Endothelial cell of umbilical vein (primary cell): ENCODE results near the gene XYLT1. TPM values are rescaled to one million over a fixed set of nuclear protein-coding genes. Genes with fewer than 3 reads are reported as not detected.

Experiments used
- BruUV-seq: library from RNA; stranded (reverse); fragments of 400-500 nt; replicated peaks from 2 replicates; lab custom pipeline; 2021; lab: Mats Ljungman, UMichigan
- CTCF ChIA-PET: fragments of 300-600, 350-600 bp; sonication (Branson Sonifier 250); formaldehyde crosslinking; loops from one replicate; lab custom pipeline; 2021; ENCODE audit warnings: antibody characterized with exemption, inconsistent platforms; lab: Charles Lee
- POLR2A ChIA-PET: fragments of 300-600, 350-600 bp; sonication (Branson Sonifier 250); formaldehyde crosslinking; loops from one replicate; lab custom pipeline; 2021; ENCODE audit warnings: antibody characterized with exemption, inconsistent platforms; lab: Charles Lee
- DNase-seq: peaks from one replicate; pipeline ENCODE4 v3.0.0-alpha.2; 2011; ENCODE audit warnings: low read depth, low spot score
- FAIRE-seq: peaks from 2 replicates; lab custom pipeline; 2011; peaks lifted over from hg19 to GRCh38; lab: Jason Lieb, UNC
- H2AFZ ChIP-seq: 2 replicates; pipeline ENCODE4 v1.6.0; 2012; ENCODE audit warnings: low read depth, low read length, control low read depth, inconsistent platforms
- H3K27ac ChIP-seq: 2 replicates; pipeline ENCODE4 v1.5.1; 2011; ENCODE audit warnings: low read depth, mild to moderate bottlenecking, control low read depth, low read length, moderate library complexity; ENCODE audit not compliant: insufficient read depth
- H3K27me3 ChIP-seq, 2 experiments: 2 replicates each; pipeline versions ENCODE4 v1.6.0 to v1.6.1; 2011; ENCODE audit warnings: low read length in 2 of 2, mixed read lengths in 1 of 2; ENCODE audit not compliant: control insufficient read depth in 2 of 2, insufficient read depth in 2 of 2
- H3K36me3 ChIP-seq, 2 experiments: 2 replicates in 1 of 2; 3 replicates in 1 of 2; pipeline ENCODE4 v1.5.1; 2011; ENCODE audit warnings: low read length in 2 of 2, mild to moderate bottlenecking in 1 of 2, moderate library complexity in 1 of 2; ENCODE audit not compliant: control insufficient read depth in 2 of 2, insufficient read depth in 2 of 2; ENCODE audit errors: extremely low read depth in 1 of 2
- H3K4me1 ChIP-seq: 3 replicates; pipeline ENCODE4 v1.5.1; 2011; ENCODE audit warnings: mild to moderate bottlenecking, low read length; ENCODE audit not compliant: control insufficient read depth, insufficient read depth; ENCODE audit errors: extremely low read depth
- H3K4me2 ChIP-seq: 2 replicates; pipeline ENCODE4 v1.6.1; 2011; ENCODE audit warnings: low read length, control low read depth, mixed read lengths; ENCODE audit not compliant: insufficient read depth
- H3K4me3 ChIP-seq, 3 experiments: fragments of 200-600 bp in 1 of 3; sonication (generic), shearing (Covaris generic) in 1 of 3; replicated peaks in 1 of 3; 2 replicates each; pipeline ENCODE4 v1.5.1; 2011 to 2016; ENCODE audit warnings: control low read depth in 3 of 3, low read length in 3 of 3, mild to moderate bottlenecking in 2 of 3, inconsistent platforms in 1 of 3, low read depth in 1 of 3, moderate library complexity in 1 of 3; ENCODE audit not compliant: insufficient read depth in 1 of 3
- H3K79me2 ChIP-seq: 2 replicates; pipeline ENCODE4 v1.6.0; 2012; ENCODE audit warnings: low read length, inconsistent platforms; ENCODE audit not compliant: control insufficient read depth, insufficient read depth
- H3K9ac ChIP-seq: replicated peaks from 2 replicates; pipeline ENCODE3; 2011; ENCODE audit warnings: low read length, control low read depth; ENCODE audit not compliant: insufficient read depth; ENCODE audit errors: extremely low read depth
- H3K9me1 ChIP-seq: replicated peaks from 3 replicates; pipeline ENCODE4 v1.6.0; 2011; ENCODE audit warnings: mild to moderate bottlenecking, low read length; ENCODE audit not compliant: control insufficient read depth, insufficient read depth; ENCODE audit errors: extremely low read depth
- H3K9me3 ChIP-seq: replicated peaks from 2 replicates; pipeline ENCODE4 v1.5.1; 2012; ENCODE audit warnings: low read length, inconsistent platforms; ENCODE audit not compliant: control insufficient read depth, insufficient read depth
- H4K20me1 ChIP-seq: replicated peaks from 2 replicates; pipeline ENCODE3; 2011; ENCODE audit warnings: mild to moderate bottlenecking, low read length; ENCODE audit not compliant: control insufficient read depth, insufficient read depth; ENCODE audit errors: extremely low read depth
- EZH2 ChIP-seq: IDR thresholded peaks from 2 replicates; pipeline ENCODE4 v1.6.1; 2012; ENCODE audit warnings: borderline replicate concordance, low read depth, mild to moderate bottlenecking, moderate library complexity, low read length, inconsistent platforms; ENCODE audit not compliant: severe bottlenecking
- FOS ChIP-seq: IDR thresholded peaks from 2 replicates; pipeline ENCODE4 v1.6.1; 2011; ENCODE audit warnings: mild to moderate bottlenecking, low read length, moderate library complexity, borderline replicate concordance; ENCODE audit not compliant: insufficient read depth
- GATA2 ChIP-seq: IDR thresholded peaks from 2 replicates; pipeline ENCODE4 v1.7.0; 2011; ENCODE audit warnings: low read depth, mild to moderate bottlenecking, moderate library complexity, mixed read lengths, low read length; ENCODE audit not compliant: insufficient read length, insufficient read depth
- JUN ChIP-seq: IDR thresholded peaks from 2 replicates; pipeline ENCODE4 v1.6.1; 2011; ENCODE audit warnings: borderline replicate concordance, low read depth; ENCODE audit not compliant: insufficient read length, insufficient read depth
- MAX ChIP-seq: IDR thresholded peaks from 2 replicates; pipeline ENCODE4 v1.6.1; 2011; ENCODE audit not compliant: insufficient read depth, insufficient read length
- MYC ChIP-seq: IDR thresholded peaks from one replicate; pipeline ENCODE4 v1.6.1; 2011; ENCODE audit warnings: mild to moderate bottlenecking, low read depth, low read length
- POLR2A ChIP-seq: IDR thresholded peaks from 2 replicates; pipeline ENCODE4 v1.6.1; 2012; ENCODE audit warnings: low read depth, mild to moderate bottlenecking, control low read depth, low read length
- POLR2AphosphoS5 ChIP-seq: IDR thresholded peaks from 2 replicates; pipeline ENCODE4 v1.6.1; 2012; ENCODE audit warnings: low read depth, mild to moderate bottlenecking, control low read depth, low read length, moderate library complexity; ENCODE audit not compliant: insufficient read depth
- dilution Hi-C: fragments of 300-500 bp; cut with MboI; formaldehyde crosslinking; loops from one replicate; pipeline ENCODE4 v1.15.0; 2019; ENCODE audit warnings: low sequenced_read_pairs; ENCODE audit not compliant: extremely low pct_ligation_motif_present
- intact Hi-C: fragments of 100-400 bp; cut with micrococcal nuclease; formaldehyde crosslinking; loops from one replicate; pipeline ENCODE4 v1.10.0; 2022
- polyA plus RNA-seq, 4 experiments: library from polyadenylated mRNA; depleted of rRNA in 3 of 4; stranded (reverse) in 3 of 4; unstranded in 1 of 4; fragments of >200 nt; gene quantifications; 2 replicates each; pipeline versions ENCODE4 v1.2.1 to v1.2.3, GENCODE V29; 2011 to 2012; ENCODE audit warnings: missing spikeins in 1 of 4
- total RNA-seq: library from RNA; stranded (reverse); gene quantifications from 2 replicates; pipeline ENCODE4 v1.2.3, GENCODE V29; 2021
- TF ChIP-seq, protein P1 (sequence below), 2 donors: IDR thresholded peaks; 1 replicate in 1 of 2; 2 replicates in 1 of 2; pipeline ENCODE4 v1.5.1; 2011; ENCODE audit warnings: low read length in 2 of 2, mild to moderate bottlenecking in 2 of 2, moderate library complexity in 2 of 2, control low read depth in 1 of 2, inconsistent platforms in 1 of 2, low read depth in 1 of 2; ENCODE audit not compliant: insufficient read depth in 1 of 2; ENCODE audit errors: extremely low read depth in 1 of 2

The XYLT1 gene
- total and polyA plus RNA-seq, 2 donors (not counting 3 experiments of a cell fraction or from before 2014, with no cell fraction given) = 0.63 to 2.9 TPM

DNA sequence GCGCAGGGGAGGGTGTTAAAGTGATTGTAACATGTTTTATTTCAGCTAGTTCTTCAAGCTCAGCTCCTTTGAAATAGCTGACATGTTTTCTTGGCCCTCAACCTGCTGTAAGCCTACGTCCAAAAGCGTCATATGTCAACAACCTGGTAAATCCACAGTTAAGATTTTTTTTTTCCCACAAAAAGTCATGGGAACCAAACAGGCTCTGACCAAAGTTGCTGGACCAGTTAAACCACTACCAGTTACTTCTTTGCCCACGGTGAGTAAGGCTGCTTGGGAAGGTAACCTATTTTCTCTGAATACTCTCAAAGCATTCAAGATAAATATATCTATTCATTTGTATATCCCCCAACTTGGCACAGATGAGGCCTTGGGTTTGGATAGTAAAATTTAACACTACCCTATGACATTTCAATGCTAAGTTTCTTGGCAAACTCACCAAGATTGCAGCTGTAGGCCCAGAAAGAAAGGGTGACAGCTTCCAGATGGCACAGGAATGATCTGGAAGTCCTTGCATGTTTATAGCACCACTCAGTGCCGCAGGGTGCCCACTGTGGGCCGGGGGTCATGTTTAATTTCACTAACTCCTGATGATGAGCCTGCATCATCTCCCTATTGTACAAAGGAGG lies 166.2 kb downstream of the XYLT1 start:
- Histone ChIP-seq H3K9me3 (no peaks in the 10 kb centered on the region), H2AFZ (no peak overlapping the region), H3K27me3 (no peaks in the 10 kb centered on the region), H3K4me3 (no peak overlapping the region), H3K4me1 (no peaks in the 10 kb centered on the region), H3K9ac (no peak overlapping the region), H4K20me1 (no peaks in the 10 kb centered on the region), H3K36me3 (no peaks in the 10 kb centered on the region), H3K9me1 (no peaks in the 10 kb centered on the region), H3K27ac (no peak overlapping the region), H3K4me2 (no peak overlapping the region), H3K79me2 (no peaks in the 10 kb centered on the region)
- POLR2A ChIA-PET = no interaction called here
- dilution Hi-C loops = no loop called here
- FAIRE-seq (no peak), DNase-seq (no peak)
- intact Hi-C loops = loop anchor here (10.0 kb wide), 1 partner anchor 160 kb away; no protein-coding TSS in a partner anchor
- CTCF ChIA-PET = no interaction called here
- no TSS peak for BruUV-seq
- TF ChIP-seq, protein P1, sequence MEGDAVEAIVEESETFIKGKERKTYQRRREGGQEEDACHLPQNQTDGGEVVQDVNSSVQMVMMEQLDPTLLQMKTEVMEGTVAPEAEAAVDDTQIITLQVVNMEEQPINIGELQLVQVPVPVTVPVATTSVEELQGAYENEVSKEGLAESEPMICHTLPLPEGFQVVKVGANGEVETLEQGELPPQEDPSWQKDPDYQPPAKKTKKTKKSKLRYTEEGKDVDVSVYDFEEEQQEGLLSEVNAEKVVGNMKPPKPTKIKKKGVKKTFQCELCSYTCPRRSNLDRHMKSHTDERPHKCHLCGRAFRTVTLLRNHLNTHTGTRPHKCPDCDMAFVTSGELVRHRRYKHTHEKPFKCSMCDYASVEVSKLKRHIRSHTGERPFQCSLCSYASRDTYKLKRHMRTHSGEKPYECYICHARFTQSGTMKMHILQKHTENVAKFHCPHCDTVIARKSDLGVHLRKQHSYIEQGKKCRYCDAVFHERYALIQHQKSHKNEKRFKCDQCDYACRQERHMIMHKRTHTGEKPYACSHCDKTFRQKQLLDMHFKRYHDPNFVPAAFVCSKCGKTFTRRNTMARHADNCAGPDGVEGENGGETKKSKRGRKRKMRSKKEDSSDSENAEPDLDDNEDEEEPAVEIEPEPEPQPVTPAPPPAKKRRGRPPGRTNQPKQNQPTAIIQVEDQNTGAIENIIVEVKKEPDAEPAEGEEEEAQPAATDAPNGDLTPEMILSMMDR (IDR thresholded peaks at IDR 0.05; ENCODE audit: extremely low read depth in 1 of 2, insufficient read depth in 1 of 2, low read depth in 1 of 2, low read length in 2 of 2) = no peak
- TF ChIP-seq MAX (no peak), POLR2AphosphoS5 (no peak), EZH2 (no peak), FOS (no peak), JUN (no peak), GATA2 (no peak), MYC (no peak), POLR2A (no peak)
